PFSK-1 (cell line): Measurements from ENCODE around the gene CEP192.

Source experiments
- FOXP2 ChIP-seq: optimal IDR thresholded peaks from 2 replicates; pipeline ENCODE3; 2011; ENCODE audit warnings: borderline replicate concordance, control low read depth, inconsistent platforms; ENCODE audit not compliant: insufficient read depth; ENCODE audit errors: extremely low read length, extremely low read depth
- POLR2AphosphoS5 ChIP-seq: IDR thresholded peaks from 2 replicates; pipeline ENCODE4 v1.6.1; 2012; ENCODE audit warnings: low read depth, mild to moderate bottlenecking, control low read depth, low read length, moderate library complexity
- SIN3A ChIP-seq: IDR thresholded peaks from 2 replicates; pipeline ENCODE4 v1.6.1; 2012; ENCODE audit warnings: mild to moderate bottlenecking, low read length, moderate library complexity, borderline replicate concordance; ENCODE audit not compliant: insufficient read depth
- TAF1 ChIP-seq: IDR thresholded peaks from 2 replicates; pipeline ENCODE4 v1.6.1; 2012; ENCODE audit warnings: low read length, control low read depth, borderline replicate concordance; ENCODE audit not compliant: insufficient read depth
- TF ChIP-seq, protein P1 (sequence below), 2 experiments: IDR thresholded peaks; 2 replicates each; pipeline versions ENCODE4 v1.6.1 to v1.8.0; 2011 to 2012; ENCODE audit warnings: low read depth in 2 of 2, low read length in 2 of 2, control low read depth in 1 of 2, inconsistent platforms in 1 of 2, mild to moderate bottlenecking in 1 of 2, moderate library complexity in 1 of 2; ENCODE audit not compliant: insufficient read depth in 1 of 2

CEP192 gene

DNA sequence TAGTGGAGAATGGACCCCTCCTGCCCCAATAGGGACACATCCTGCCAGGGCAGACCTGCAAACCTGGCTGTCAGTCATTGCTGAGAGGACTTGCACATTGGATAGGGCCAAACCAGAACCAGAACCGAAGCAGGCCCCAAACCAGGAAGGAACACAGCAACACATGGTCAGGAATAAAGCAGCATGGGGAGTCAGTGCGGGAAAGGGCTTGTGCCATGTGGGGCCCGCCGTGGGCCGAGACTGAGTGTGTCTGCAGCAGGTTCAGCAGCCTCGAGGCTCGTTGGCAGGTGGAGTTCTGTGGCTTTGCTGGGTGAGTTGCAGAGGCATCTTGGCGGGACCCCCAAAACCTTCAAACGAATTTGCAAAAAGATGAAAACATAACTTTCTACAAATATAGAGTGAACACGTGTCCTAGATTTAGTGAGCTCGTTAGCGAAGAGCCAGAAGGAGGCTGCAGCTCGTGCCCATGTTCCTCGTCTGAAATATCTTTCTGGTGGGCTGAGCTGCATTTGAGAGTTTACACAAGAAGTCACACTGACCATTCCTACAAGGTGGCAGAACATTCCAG is 182.5 kb downstream of the CEP192 start:
- TF ChIP-seq TAF1 = no peak
- TF ChIP-seq FOXP2 = no peak
- TF ChIP-seq, protein P1, sequence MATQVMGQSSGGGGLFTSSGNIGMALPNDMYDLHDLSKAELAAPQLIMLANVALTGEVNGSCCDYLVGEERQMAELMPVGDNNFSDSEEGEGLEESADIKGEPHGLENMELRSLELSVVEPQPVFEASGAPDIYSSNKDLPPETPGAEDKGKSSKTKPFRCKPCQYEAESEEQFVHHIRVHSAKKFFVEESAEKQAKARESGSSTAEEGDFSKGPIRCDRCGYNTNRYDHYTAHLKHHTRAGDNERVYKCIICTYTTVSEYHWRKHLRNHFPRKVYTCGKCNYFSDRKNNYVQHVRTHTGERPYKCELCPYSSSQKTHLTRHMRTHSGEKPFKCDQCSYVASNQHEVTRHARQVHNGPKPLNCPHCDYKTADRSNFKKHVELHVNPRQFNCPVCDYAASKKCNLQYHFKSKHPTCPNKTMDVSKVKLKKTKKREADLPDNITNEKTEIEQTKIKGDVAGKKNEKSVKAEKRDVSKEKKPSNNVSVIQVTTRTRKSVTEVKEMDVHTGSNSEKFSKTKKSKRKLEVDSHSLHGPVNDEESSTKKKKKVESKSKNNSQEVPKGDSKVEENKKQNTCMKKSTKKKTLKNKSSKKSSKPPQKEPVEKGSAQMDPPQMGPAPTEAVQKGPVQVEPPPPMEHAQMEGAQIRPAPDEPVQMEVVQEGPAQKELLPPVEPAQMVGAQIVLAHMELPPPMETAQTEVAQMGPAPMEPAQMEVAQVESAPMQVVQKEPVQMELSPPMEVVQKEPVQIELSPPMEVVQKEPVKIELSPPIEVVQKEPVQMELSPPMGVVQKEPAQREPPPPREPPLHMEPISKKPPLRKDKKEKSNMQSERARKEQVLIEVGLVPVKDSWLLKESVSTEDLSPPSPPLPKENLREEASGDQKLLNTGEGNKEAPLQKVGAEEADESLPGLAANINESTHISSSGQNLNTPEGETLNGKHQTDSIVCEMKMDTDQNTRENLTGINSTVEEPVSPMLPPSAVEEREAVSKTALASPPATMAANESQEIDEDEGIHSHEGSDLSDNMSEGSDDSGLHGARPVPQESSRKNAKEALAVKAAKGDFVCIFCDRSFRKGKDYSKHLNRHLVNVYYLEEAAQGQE (IDR thresholded peaks at IDR 0.05; ENCODE audit: insufficient read depth in 1 of 2, low read depth in 2 of 2, low read length in 2 of 2) = no peak
- TF ChIP-seq SIN3A = no peak
- TF ChIP-seq POLR2AphosphoS5 = no peak
